T47D (cell line): ENCODE results near the gene CAPSL.
A peak's percentile ranks its signal among the peaks of the same experiment; 100 is the strongest.

Source experiments
- DNase-seq, 2 experiments: peaks; one replicate each; pipeline versions ENCODE4 v3.0.0 to v3.0.0-alpha.2; 2011 to 2012; ENCODE audit warnings: low read depth in 1 of 2, low spot score in 1 of 2
- JUND ChIP-seq: IDR thresholded peaks from 2 replicates; pipeline ENCODE4 v1.6.1; 2012; ENCODE audit warnings: low read depth
- in situ Hi-C: cut with HindIII; loops from 2 replicates; pipeline ENCODE4 v1.10.0; 2016; ENCODE audit warnings: low sequenced_read_pairs, low pct_unique_long_range_greater_than_20kb

Gene CAPSL

GRCh38 chr5:35926389-35927051 lies 11.9 kb downstream of the CAPSL start:
- in situ Hi-C loops: no loop called here

DNA sequence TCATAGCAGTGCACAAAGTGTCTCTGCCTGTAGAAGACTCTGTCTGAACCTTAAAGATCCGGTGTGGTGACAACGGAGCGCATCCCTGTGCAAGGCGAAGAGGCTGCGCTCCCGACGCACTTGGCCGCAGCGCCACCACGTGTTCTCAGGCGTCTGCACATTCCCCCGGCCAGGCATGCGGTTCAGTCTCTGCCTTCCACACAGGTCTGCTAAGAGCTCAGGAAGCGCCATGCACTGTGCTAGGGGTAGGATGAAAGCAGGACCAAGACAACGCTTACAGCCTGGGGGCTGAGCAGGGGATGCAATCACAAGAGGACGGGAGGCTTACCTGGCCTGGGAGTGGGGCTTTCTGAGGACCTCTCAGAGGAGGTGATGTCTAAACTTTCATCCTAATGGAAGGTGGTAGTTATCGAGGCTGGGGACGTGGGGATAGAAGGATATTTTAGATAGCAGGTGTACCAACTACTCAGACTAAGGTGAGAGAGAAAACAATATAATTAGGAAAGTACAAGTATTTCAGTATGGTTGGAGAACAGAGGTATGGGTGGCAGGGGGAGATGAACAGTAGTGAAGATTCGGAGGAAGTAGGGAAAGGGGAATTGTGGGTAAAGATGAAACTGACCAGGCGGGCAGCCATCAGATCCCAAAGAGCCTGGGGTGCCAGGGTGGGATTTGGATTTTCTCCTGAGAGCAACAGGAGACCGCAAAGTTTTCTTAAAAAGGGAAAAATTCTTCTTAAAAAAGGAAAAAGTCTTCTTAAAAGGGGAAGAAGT lies 13.3 kb downstream of the CAPSL start:
- in situ Hi-C loops: no loop called here
- TF ChIP-seq JUND: no peak

More at GRCh38 chr5:35926389-35927051, 11.9 kb downstream of the CAPSL start:
- TF ChIP-seq JUND: no peak
- DNase-seq: peak; percentile 21 to 78

DNA sequence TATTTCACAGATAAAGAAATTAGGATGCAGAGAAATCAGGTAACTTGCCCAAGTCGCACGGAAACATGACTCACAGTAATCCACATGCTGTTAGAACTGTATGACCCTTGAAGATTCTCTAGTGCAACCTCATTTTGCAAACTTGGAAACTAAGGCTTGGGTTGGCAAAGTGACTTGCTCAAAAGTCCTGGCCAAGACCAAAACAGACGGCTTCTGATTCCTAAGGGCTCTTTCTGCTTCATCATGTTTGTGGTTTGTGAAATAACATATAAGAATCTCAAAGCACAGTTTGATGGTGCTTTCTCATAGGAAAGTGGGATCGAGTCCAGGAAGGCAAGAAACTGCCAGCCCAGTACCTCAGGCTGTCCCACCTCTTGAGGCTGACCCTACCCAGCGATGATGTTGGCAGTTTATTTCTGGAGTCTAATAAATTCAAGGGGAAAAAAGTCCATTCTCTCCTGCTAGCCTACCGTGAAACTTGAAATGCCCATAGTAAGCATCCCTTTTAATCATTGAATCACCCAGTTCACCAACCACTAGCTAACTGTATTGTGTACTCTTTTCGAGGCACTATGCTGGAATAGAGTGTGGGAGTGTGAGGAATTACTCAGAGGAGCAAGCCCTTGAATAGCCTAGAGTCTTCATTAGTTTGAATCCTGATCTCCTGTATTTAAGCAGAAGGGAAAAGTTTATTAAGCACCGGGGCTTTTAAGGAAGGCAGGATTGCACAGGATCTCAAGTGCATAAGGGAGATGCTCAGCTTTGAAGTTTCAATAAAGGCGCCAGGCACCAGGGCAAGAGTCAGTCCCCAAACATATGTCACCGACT lies 14.1 kb downstream of the CAPSL start:
- TF ChIP-seq JUND: no peak
- in situ Hi-C loops: no loop called here
- DNase-seq: no peak

More for the DNA sequence above, 13.3 kb downstream of the CAPSL start:
- DNase-seq: peak; percentile 52 to 84

DNA sequence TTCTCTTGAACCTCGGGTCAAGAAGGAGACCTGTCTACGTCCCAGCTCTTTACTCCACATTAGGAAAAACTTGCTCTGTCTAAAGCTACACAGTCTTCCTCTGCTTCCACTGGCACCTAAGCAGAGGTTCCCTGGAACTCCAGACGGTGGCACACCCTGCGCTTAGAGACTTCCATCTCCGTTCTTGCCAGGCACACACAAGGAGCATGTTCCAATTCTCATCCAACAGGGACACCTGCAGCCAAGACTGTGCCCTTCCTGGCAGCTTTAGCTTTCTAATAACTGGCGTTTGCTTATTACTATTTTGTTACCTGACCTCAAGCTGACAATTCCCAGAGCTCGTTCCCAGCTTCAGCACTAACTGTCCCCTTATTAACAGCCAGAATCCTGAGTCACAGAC lies 16.0 kb downstream of the CAPSL start:
- TF ChIP-seq JUND: no peak
- in situ Hi-C loops: no loop called here
- peak; percentile 26 to 86 for DNase-seq

- TF ChIP-seq JUND: no peak
- DNase-seq: no peak
- in situ Hi-C loops: no loop called here
Measured at GRCh38 chr5:35921930-35922329, 16.5 kb downstream of the CAPSL start.

GRCh38 chr5:35920890-35921289 lies 17.5 kb downstream of the CAPSL start:
- TF ChIP-seq JUND: no peak
- in situ Hi-C loops: no loop called here
- DNase-seq: no peak

DNA sequence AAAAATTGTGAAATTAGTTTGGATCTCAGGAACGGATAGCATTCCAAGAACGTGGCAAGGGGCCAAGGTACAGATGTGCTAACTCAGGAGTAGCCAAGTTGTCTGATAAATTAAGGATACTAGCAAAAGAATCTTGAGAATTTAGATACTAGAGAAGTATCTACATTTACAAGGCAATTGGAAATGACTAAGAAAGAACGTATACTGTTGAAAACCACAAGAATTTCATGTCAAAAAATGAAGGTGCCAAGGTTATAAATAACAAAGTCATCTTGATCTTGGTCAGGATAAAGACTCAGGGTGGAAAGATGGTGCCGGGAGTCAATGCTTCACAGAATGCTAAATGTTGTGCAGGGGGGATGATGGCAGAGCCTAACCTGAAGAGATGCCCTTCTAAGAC lies 19.2 kb downstream of the CAPSL start:
- DNase-seq: no peak
- in situ Hi-C loops: no loop called here
- TF ChIP-seq JUND: no peak

GRCh38 chr5:35908814-35909213 lies 29.6 kb downstream of the CAPSL start:
- no peak for DNase-seq
- TF ChIP-seq JUND: no peak
- in situ Hi-C loops: no loop called here

GRCh38 chr5:35908228-35908627 lies 30.2 kb downstream of the CAPSL start:
- no peak for DNase-seq
- in situ Hi-C loops: no loop called here
- no peak for TF ChIP-seq JUND

- TF ChIP-seq JUND: no peak
- no peak for DNase-seq
- in situ Hi-C loops: no loop called here
Measured at GRCh38 chr5:35904443-35905132, 33.8 kb downstream of the CAPSL start.

- no peak for DNase-seq
- in situ Hi-C loops: no loop called here
- TF ChIP-seq JUND: no peak
Measured at GRCh38 chr5:35903631-35904203, 34.7 kb downstream of the CAPSL start.
